GM19023 (cell line): ENCODE results near the gene NCOA7.

Source experiments
- ATAC-seq: cut with Tn5 transposase; IDR thresholded peaks from one replicate; pipeline ENCODE4 v1.9.1; 2021; ENCODE audit warnings: mild to moderate bottlenecking, moderate library complexity; ENCODE audit not compliant: unreplicated experiment

The NCOA7 gene

GRCh38 chr6:125790358-125791150 lies at the start of gene NCOA7:
TSS of gene NCOA7 (plus strand) at chr6:125790960. CDS start at chr6:125815355, 24,395 bp downstream.
- ATAC-seq: peak; percentile 82

- no peak for ATAC-seq
Measured at GRCh38 chr6:125741336-125741735, 49.4 kb upstream of the NCOA7 start.

- no peak for ATAC-seq
Measured at GRCh38 chr6:125742024-125742423, 48.7 kb upstream of the NCOA7 start.

- no peak for ATAC-seq
Measured at GRCh38 chr6:125742464-125743120, 48.2 kb upstream of the NCOA7 start.

GRCh38 chr6:125743604-125744003 lies 47.2 kb upstream of the NCOA7 start:
- no peak for ATAC-seq

GRCh38 chr6:125745281-125746018 lies 45.3 kb upstream of the NCOA7 start:
- ATAC-seq: no peak

- no peak for ATAC-seq
Measured at GRCh38 chr6:125746019-125746414, 44.7 kb upstream of the NCOA7 start.

- peak; percentile 42 for ATAC-seq
Measured at GRCh38 chr6:125746731-125747588, 43.8 kb upstream of the NCOA7 start.

GRCh38 chr6:125747589-125748405 lies 43.0 kb upstream of the NCOA7 start:
- no peak for ATAC-seq

GRCh38 chr6:125748406-125749172 lies 42.2 kb upstream of the NCOA7 start:
- no peak for ATAC-seq

- peak; percentile 88 for ATAC-seq
Measured at GRCh38 chr6:125749173-125749864, 41.4 kb upstream of the NCOA7 start, which contains the start of gene HEY2. TSS of gene HEY2 (plus strand) at chr6:125749632. CDS start at chr6:125749777, 145 bp downstream.

GRCh38 chr6:125749865-125750691 lies 40.7 kb upstream of the NCOA7 start:
- no peak for ATAC-seq

- no peak for ATAC-seq
Measured at GRCh38 chr6:125750692-125751333, 39.9 kb upstream of the NCOA7 start.

GRCh38 chr6:125751334-125751916 lies 39.3 kb upstream of the NCOA7 start:
- no peak for ATAC-seq

- no peak for ATAC-seq
Measured at GRCh38 chr6:125752773-125753172, 38.0 kb upstream of the NCOA7 start.

- ATAC-seq: no peak
Measured at GRCh38 chr6:125753218-125753936, 37.4 kb upstream of the NCOA7 start.
